GM12878 (cell line): ENCODE measurements around the gene RO60. TPM values are rescaled to one million over a fixed set of nuclear protein-coding genes. Genes with fewer than 3 reads are reported as not detected.

Experiments used
- ATAC-seq: fragments of 200-7000 bp; cut with Tn5 transposase; 3 replicates; pipeline ENCODE4 v1.9.1; 2020; ENCODE audit warnings: mild to moderate bottlenecking, moderate library complexity
- BruUV-seq: library from RNA; stranded (reverse); fragments of 400-500 nt; replicated peaks from 2 replicates; lab custom pipeline; 2021; lab: Mats Ljungman, UMichigan
- CTCF ChIA-PET: fragments of 300-600 bp; sonication (Branson Sonifier 250); formaldehyde crosslinking; extraction: SDS; loops from one replicate; lab custom pipeline; 2021; ENCODE audit warnings: inconsistent platforms; lab: Yijun Ruan, JAX
- POLR2A ChIA-PET: fragments of 350-600 bp; formaldehyde crosslinking; extraction: SDS; loops from one replicate; lab custom pipeline; 2021; ENCODE audit warnings: inconsistent platforms; lab: Charles Lee
- RAD21 ChIA-PET: fragments of 300-600 bp; sonication (Branson Sonifier 250); formaldehyde crosslinking; loops from one replicate; lab custom pipeline; 2023; ENCODE audit warnings: antibody characterized with exemption; ENCODE audit not compliant: unreplicated experiment; lab: Charles Lee
- SMC1A ChIA-PET: fragments of 300-600 bp; sonication (Branson Sonifier 250); formaldehyde crosslinking; loops from one replicate; lab custom pipeline; 2023; ENCODE audit not compliant: unreplicated experiment, uncharacterized antibody; lab: Charles Lee
- DNase-seq: peaks from one replicate; pipeline ENCODE4 v3.0.0-alpha.2; 2011; ENCODE audit warnings: low read depth, low spot score
- FAIRE-seq: peaks from 3 replicates; lab custom pipeline; 2011; peaks lifted over from hg19 to GRCh38; lab: Jason Lieb, UNC
- H2AFZ ChIP-seq: 2 replicates; pipeline ENCODE4 v1.6.0; 2011; ENCODE audit warnings: low read depth, low read length, control low read depth; ENCODE audit not compliant: control insufficient read depth
- H3K27ac ChIP-seq: 2 replicates; pipeline ENCODE4 v1.5.1; 2011; ENCODE audit warnings: control low read depth; ENCODE audit not compliant: control insufficient read depth, insufficient read depth
- H3K27me3 ChIP-seq, 2 experiments: replicated peaks in 1 of 2; 2 replicates each; pipeline versions ENCODE4 v1.6.0 to v1.6.1; 2011; ENCODE audit warnings: low read length in 1 of 2; ENCODE audit not compliant: control insufficient read depth in 2 of 2, insufficient read depth in 2 of 2
- H3K36me3 ChIP-seq, 2 experiments: 2 replicates each; pipeline ENCODE4 v1.5.1; 2011; ENCODE audit warnings: low read length in 1 of 2; ENCODE audit not compliant: control insufficient read depth in 2 of 2, insufficient read depth in 2 of 2
- H3K4me1 ChIP-seq: 2 replicates; pipeline ENCODE4 v1.6.1; 2011; ENCODE audit warnings: mild to moderate bottlenecking, low read length, moderate library complexity, mixed read lengths; ENCODE audit not compliant: control insufficient read depth, insufficient read depth
- H3K4me2 ChIP-seq: 2 replicates; pipeline ENCODE4 v1.6.0; 2011; ENCODE audit warnings: control low read depth; ENCODE audit not compliant: control insufficient read depth, insufficient read depth
- H3K4me3 ChIP-seq: fragments of 200-600 bp; sonication (generic); 2 replicates; pipeline ENCODE4 v1.5.1; 2016
- H3K79me2 ChIP-seq: 2 replicates; pipeline ENCODE4 v1.6.0; 2011; ENCODE audit warnings: low read length; ENCODE audit not compliant: control insufficient read depth, insufficient read depth
- H3K9ac ChIP-seq: 2 replicates; pipeline ENCODE4 v1.8.0; 2011; ENCODE audit warnings: low read length, control low read depth, mixed read lengths; ENCODE audit not compliant: control insufficient read depth, insufficient read depth
- H3K9me3 ChIP-seq: replicated peaks from 3 replicates; pipeline ENCODE4 v1.5.1; 2011; ENCODE audit warnings: mild to moderate bottlenecking, low read length; ENCODE audit not compliant: control insufficient read depth, insufficient read depth
- H4K20me1 ChIP-seq: 2 replicates; pipeline ENCODE4 v1.6.0; 2011; ENCODE audit not compliant: control insufficient read depth, insufficient read depth
- BCL3 ChIP-seq: IDR thresholded peaks from 2 replicates; pipeline ENCODE4 v1.6.1; 2011; ENCODE audit warnings: borderline replicate concordance, low read depth, mild to moderate bottlenecking, moderate library complexity, low read length; ENCODE audit not compliant: insufficient read depth, poor library complexity, severe bottlenecking
- EGR1 ChIP-seq, 2 experiments: IDR thresholded peaks; 1 replicate in 1 of 2; 2 replicates in 1 of 2; pipeline ENCODE4 v1.6.1; 2011 to 2012; ENCODE audit warnings: low read depth in 2 of 2, low read length in 2 of 2, borderline replicate concordance in 1 of 2, mild to moderate bottlenecking in 1 of 2, moderate library complexity in 1 of 2
- HCFC1 ChIP-seq: fragments of 150-350 bp; IDR thresholded peaks from 2 replicates; pipeline ENCODE4 v1.6.1; 2014; ENCODE audit warnings: low read length
- IKZF2 ChIP-seq, 2 experiments: fragments of 450-650 bp; IDR thresholded peaks; 2 replicates each; pipeline ENCODE4 v1.6.1; 2017; ENCODE audit warnings: mild to moderate bottlenecking in 2 of 2, moderate library complexity in 2 of 2
- IRF3 ChIP-seq: fragments of 450-650 bp; IDR thresholded peaks from 2 replicates; pipeline ENCODE4 v1.6.1; 2014; ENCODE audit warnings: mild to moderate bottlenecking
- KLF5 ChIP-seq: fragments of 450-650 bp; IDR thresholded peaks from 2 replicates; pipeline ENCODE4 v1.6.1; 2014; ENCODE audit warnings: mild to moderate bottlenecking; ENCODE audit not compliant: partially characterized antibody
- MYC ChIP-seq: IDR thresholded peaks from 2 replicates; pipeline ENCODE4 v1.6.1; 2011; ENCODE audit warnings: mild to moderate bottlenecking, low read length, moderate library complexity, inconsistent platforms; ENCODE audit not compliant: insufficient read depth, insufficient replicate concordance, insufficient read length, severe bottlenecking
- NKRF ChIP-seq: fragments of 450-650 bp; conservative IDR thresholded peaks from 2 replicates; pipeline ENCODE4 v1.6.1; 2017; ENCODE audit warnings: mild to moderate bottlenecking, moderate library complexity
- PKNOX1 ChIP-seq: fragments of 450-650 bp; IDR thresholded peaks from 2 replicates; pipeline ENCODE4 v1.6.1; 2016; ENCODE audit warnings: mild to moderate bottlenecking
- POLR2A ChIP-seq: IDR thresholded peaks from 2 replicates; pipeline ENCODE4 v1.6.1; 2011; ENCODE audit warnings: low read depth, mild to moderate bottlenecking, low read length
- RAD51 ChIP-seq: fragments of 450-650 bp; IDR thresholded peaks from 2 replicates; pipeline ENCODE4 v1.6.1; 2016; ENCODE audit warnings: moderate library complexity, mild to moderate bottlenecking, inconsistent platforms
- RBBP5 ChIP-seq: fragments of 200-600 bp; sonication (generic); conservative IDR thresholded peaks from 2 replicates; pipeline ENCODE4 v1.6.1; 2016
- SREBF1 ChIP-seq: IDR thresholded peaks from 2 replicates; pipeline ENCODE4 v1.6.1; 2012; ENCODE audit warnings: mild to moderate bottlenecking, low read length
- STAT1 ChIP-seq: fragments of 450-650 bp; conservative IDR thresholded peaks from 2 replicates; pipeline ENCODE4 v1.6.1; 2014; ENCODE audit warnings: antibody characterized with exemption, mild to moderate bottlenecking
- SUPT20H ChIP-seq: IDR thresholded peaks from 2 replicates; pipeline ENCODE4 v1.6.1; 2011; ENCODE audit warnings: low read depth, mild to moderate bottlenecking, low read length, moderate library complexity, borderline replicate concordance; ENCODE audit not compliant: control insufficient read depth
- TCF7 ChIP-seq: IDR thresholded peaks from 2 replicates; pipeline ENCODE4 v1.6.1; 2014; ENCODE audit warnings: antibody characterized with exemption, borderline replicate concordance
- USF2 ChIP-seq: IDR thresholded peaks from 2 replicates; pipeline ENCODE4 v1.6.1; 2011; ENCODE audit warnings: low read depth, low read length, improper control_type of control experiment, borderline replicate concordance
- WGBS: methylation state at CpG from one replicate; pipeline ENCODE4 v1.1.6; 2016; ENCODE audit warnings: low lambda C conversion rate; ENCODE audit not compliant: insufficient replicate concordance, insufficient coverage; ENCODE audit errors: missing lambda C conversion rate; 5-methylcytosine and 5-hydroxymethylcytosine counted together
- in situ Hi-C: fragments of 300-500 bp; cut with MboI; formaldehyde crosslinking; loops from 9 replicates; pipeline ENCODE4 v1.14.3; 2018; ENCODE audit warnings: mixed read lengths
- intact Hi-C: fragments of 100-400 bp; cut with micrococcal nuclease; formaldehyde crosslinking; loops from one replicate; pipeline ENCODE4 v1.14.2; 2022; ENCODE audit not compliant: unreplicated experiment
- polyA plus RNA-seq, 11 experiments: library from polyadenylated mRNA; depleted of rRNA in 4 of 11; unstranded in 6 of 11; stranded (reverse) in 5 of 11; fragments of >200 nt; fragmentation: Nextera tagmentation in 4 of 11; fragmentation: Illumina TruSeq in 1 of 11; extraction: Ambion mirVana in 4 of 11; extraction: Trizol in 1 of 11; gene quantifications; 1 replicate in 1 of 11; 2 replicates in 10 of 11; pipeline versions ENCODE4 v1.2.1 to v1.2.3, GENCODE V29; 2011 to 2016; ENCODE audit warnings: inconsistent platforms in 2 of 11, missing spikeins in 2 of 11, low read depth in 1 of 11
- total RNA-seq, 4 experiments: library from RNA; depleted of rRNA in 3 of 4; stranded (reverse); fragments of >200 nt in 3 of 4; fragmentation: Illumina TruSeq in 1 of 4; extraction: Trizol in 1 of 4; gene quantifications; 2 replicates each; pipeline versions ENCODE4 v1.2.1 to v1.2.3, GENCODE V29; 2013 to 2021

RO60 gene
- total and polyA plus RNA-seq, 10 of the 15 experiments (the other 5 are each of a cell fraction or from before 2014, with no cell fraction given), result 21.1 to 143 (median 83.1) TPM

- peak overlapping the region; percentile 96 for H2AFZ ChIP-seq
- SMC1A ChIA-PET, result interaction anchor here (0.9 to 4.1 kb wide), 11 partner anchors 9 to 48 kb away, joined by 3 to 24 read pairs (median 4); no protein-coding TSS in a partner anchor
- peak; percentile 69 for ATAC-seq
- no TSS peak for BruUV-seq
- intact Hi-C loops, result loop anchor here (2.0 kb wide), 1 partner anchor 38 kb away; no protein-coding TSS in a partner anchor
- in situ Hi-C loops, result no loop called here
- peak overlapping the region; percentile 81 for H3K9ac ChIP-seq
- no peaks in the 10 kb centered on the region for H3K9me3 ChIP-seq
- H3K27me3 ChIP-seq, result no peaks in the 10 kb centered on the region
- H3K4me2 ChIP-seq, result peak overlapping the region; percentile 75
- H3K79me2 ChIP-seq, result peaks cover 18% of the 10 kb centered on the region
- peak overlapping the region; percentile 87 for H3K4me3 ChIP-seq
- H3K36me3 ChIP-seq, result peaks cover 0 to 9% of the 10 kb centered on the region in 2 experiments; a peak in 1 of 4 replicates
- no peak for FAIRE-seq
- H4K20me1 ChIP-seq, result no peaks in the 10 kb centered on the region
- POLR2A ChIA-PET, result interaction anchor here (0.5 to 3.2 kb wide), 8 partner anchors 16 to 210 kb away, joined by 3 to 26 read pairs (median 4); partner anchors contain the start of genes CDC73, RO60 and UCHL5
- DNase-seq, result no peak
- WGBS, result 2% methylated on average over 24 of the region's 24 CpGs
- H3K27ac ChIP-seq, result peak overlapping the region; percentile 46; the same call in 1 of the 2 replicates
- H3K4me1 ChIP-seq, result no peaks in the 10 kb centered on the region
- CTCF ChIA-PET, result interaction anchor here (0.8 to 2.3 kb wide), 13 partner anchors 14 to 88 kb away, joined by 3 to 10 read pairs (median 4); partner anchors contain the start of genes CDC73, RO60 and UCHL5
- RAD21 ChIA-PET, result interaction anchor here (0.8 to 2.5 kb wide), 11 partner anchors 13 to 627 kb away, joined by 3 to 14 read pairs (median 4); partner anchors contain the start of genes CDC73, RO60 and UCHL5
- TF ChIP-seq BCL3 (no peak), SREBF1 (no peak), EGR1 (IDR thresholded peaks at IDR 0.05; ENCODE audit: borderline replicate concordance in 1 of 2, low read depth in 2 of 2, low read length in 2 of 2) (peak in 1 of 2 experiments; percentile 45; a peak in 1 of 3 replicates), SUPT20H (no peak), TCF7 (no peak), NKRF (peak; percentile 39; the same call in 1 of the 2 replicates), HCFC1 (no peak), RAD51 (no peak), POLR2A (no peak), STAT1 (no peak), IRF3 (no peak), KLF5 (no peak), MYC (peak; percentile 21), USF2 (no peak), PKNOX1 (no peak), IKZF2 (IDR thresholded peaks at IDR 0.05) (peak; percentile 34 to 46; a peak in 1 of 4 replicates), RBBP5 (no peak)
These were observed 45.1 kb downstream of the RO60 start for GRCh38 chr1:193104502-193104906.
